HepG2 (cell line): ENCODE results near the gene BPIFB6. TPM values are rescaled to one million over a fixed set of nuclear protein-coding genes. Genes with fewer than 3 reads are reported as not detected.

Experiments used
- AGO1 ChIP-seq: fragments of 200-400 bp; formaldehyde crosslinking; IDR thresholded peaks from 2 replicates; pipeline ENCODE4 v1.6.1; 2017; ENCODE audit warnings: mild to moderate bottlenecking, low read depth, low read length, moderate library complexity; ENCODE audit not compliant: poor library complexity, severe bottlenecking
- AHR ChIP-seq: IDR thresholded peaks from 2 replicates; pipeline ENCODE4 v1.6.1; 2018; ENCODE audit warnings: missing genetic modification reagents, missing compliant biosample characterization
- AKAP8 ChIP-seq: sonication (generic); formaldehyde crosslinking; IDR thresholded peaks from 2 replicates; pipeline ENCODE4 v1.5.1; 2020; ENCODE audit warnings: mild to moderate bottlenecking, missing genetic modification reagents
- FOSL1 ChIP-seq: sonication (generic); formaldehyde crosslinking; IDR thresholded peaks from 2 replicates; pipeline ENCODE4 v1.9.0; 2021; ENCODE audit warnings: missing genetic modification reagents, borderline replicate concordance
- FOSL2 ChIP-seq: sonication (generic); formaldehyde crosslinking; IDR thresholded peaks from 2 replicates; pipeline ENCODE4 v1.4.0; 2020; ENCODE audit warnings: missing genetic modification reagents
- GABPB1 ChIP-seq: IDR thresholded peaks from 2 replicates; pipeline ENCODE4 v1.6.1; 2016; ENCODE audit warnings: mild to moderate bottlenecking, missing genetic modification reagents, moderate library complexity, missing compliant biosample characterization
- GATAD2A ChIP-seq: IDR thresholded peaks from 2 replicates; pipeline ENCODE4 v1.6.1; 2016
- GTF2F1 ChIP-seq: fragments of 150-350 bp; IDR thresholded peaks from 2 replicates; pipeline ENCODE4 v1.6.1; 2014; ENCODE audit warnings: low read length
- KAT7 ChIP-seq: IDR thresholded peaks from 2 replicates; pipeline ENCODE4 v1.6.1; 2018; ENCODE audit warnings: borderline replicate concordance, missing compliant biosample characterization
- KLF11 ChIP-seq: IDR thresholded peaks from 2 replicates; pipeline ENCODE4 v1.6.1; 2016; ENCODE audit warnings: missing compliant biosample characterization
- MIER3 ChIP-seq: IDR thresholded peaks from 2 replicates; pipeline ENCODE4 v1.6.1; 2016; ENCODE audit warnings: missing compliant biosample characterization, borderline replicate concordance
- MYNN ChIP-seq: sonication (generic); formaldehyde crosslinking; IDR thresholded peaks from 2 replicates; pipeline ENCODE4 v1.4.0; 2020; ENCODE audit warnings: mild to moderate bottlenecking, low read depth, missing genetic modification reagents
- SRSF4 ChIP-seq: fragments of 200-400 bp; formaldehyde crosslinking; IDR thresholded peaks from one replicate; pipeline ENCODE4 v1.6.1; 2018; ENCODE audit warnings: mild to moderate bottlenecking, low read depth, low read length, moderate library complexity; ENCODE audit not compliant: poor library complexity, severe bottlenecking
- ZNF431 ChIP-seq: sonication (generic); formaldehyde crosslinking; IDR thresholded peaks from 2 replicates; pipeline ENCODE4 v1.9.0; 2022; ENCODE audit warnings: missing genetic modification reagents, low read depth, mild to moderate bottlenecking, borderline replicate concordance
- ZNF768 ChIP-seq: sonication (generic); formaldehyde crosslinking; IDR thresholded peaks from 2 replicates; pipeline ENCODE4 v1.4.0; 2020; ENCODE audit warnings: missing genetic modification reagents
- polyA plus RNA-seq, 8 experiments: library from polyadenylated mRNA; depleted of rRNA in 3 of 8; stranded (reverse) in 7 of 8; unstranded in 1 of 8; fragments of >200 nt; fragmentation: Illumina TruSeq in 4 of 8; extraction: Trizol in 4 of 8; gene quantifications; 2 replicates each; pipeline versions ENCODE4 v1.2.1 to v1.2.3, GENCODE V29; 2011 to 2016; ENCODE audit warnings: low read depth in 4 of 8, missing spikeins in 1 of 8, mixed read lengths in 1 of 8; ENCODE audit not compliant: insufficient read depth in 1 of 8
- total RNA-seq, 5 experiments: library from RNA; depleted of rRNA; stranded (reverse); fragments of >200 nt; fragmentation: Illumina TruSeq; extraction: Trizol; gene quantifications; 2 replicates each; pipeline ENCODE4 v1.2.3, GENCODE V29; 2016; ENCODE audit warnings: low read depth in 1 of 5
- TF ChIP-seq, protein P1 (sequence below): sonication (generic); formaldehyde crosslinking; IDR thresholded peaks from 2 replicates; pipeline ENCODE4 v1.4.0; 2020; ENCODE audit warnings: mild to moderate bottlenecking, low read depth, missing genetic modification reagents
- TF ChIP-seq, protein P2 (sequence below): sonication (generic); formaldehyde crosslinking; IDR thresholded peaks from 2 replicates; pipeline ENCODE4 v1.5.0; 2020; ENCODE audit warnings: missing genetic modification reagents
- TF ChIP-seq, protein P3 (sequence below): fragments of 450-650 bp; IDR thresholded peaks from 2 replicates; pipeline ENCODE4 v1.6.1; 2017; ENCODE audit warnings: mild to moderate bottlenecking
- TF ChIP-seq, protein P4 (sequence below): sonication (generic); formaldehyde crosslinking; IDR thresholded peaks from 2 replicates; pipeline ENCODE4 v1.4.0; 2020; ENCODE audit warnings: missing genetic modification reagents

Gene BPIFB6
- total and polyA plus RNA-seq, 2 of the 13 experiments (the other 11 are each of a cell fraction or from before 2014, with no cell fraction given) = 0.13 to 1.7 TPM

DNA sequence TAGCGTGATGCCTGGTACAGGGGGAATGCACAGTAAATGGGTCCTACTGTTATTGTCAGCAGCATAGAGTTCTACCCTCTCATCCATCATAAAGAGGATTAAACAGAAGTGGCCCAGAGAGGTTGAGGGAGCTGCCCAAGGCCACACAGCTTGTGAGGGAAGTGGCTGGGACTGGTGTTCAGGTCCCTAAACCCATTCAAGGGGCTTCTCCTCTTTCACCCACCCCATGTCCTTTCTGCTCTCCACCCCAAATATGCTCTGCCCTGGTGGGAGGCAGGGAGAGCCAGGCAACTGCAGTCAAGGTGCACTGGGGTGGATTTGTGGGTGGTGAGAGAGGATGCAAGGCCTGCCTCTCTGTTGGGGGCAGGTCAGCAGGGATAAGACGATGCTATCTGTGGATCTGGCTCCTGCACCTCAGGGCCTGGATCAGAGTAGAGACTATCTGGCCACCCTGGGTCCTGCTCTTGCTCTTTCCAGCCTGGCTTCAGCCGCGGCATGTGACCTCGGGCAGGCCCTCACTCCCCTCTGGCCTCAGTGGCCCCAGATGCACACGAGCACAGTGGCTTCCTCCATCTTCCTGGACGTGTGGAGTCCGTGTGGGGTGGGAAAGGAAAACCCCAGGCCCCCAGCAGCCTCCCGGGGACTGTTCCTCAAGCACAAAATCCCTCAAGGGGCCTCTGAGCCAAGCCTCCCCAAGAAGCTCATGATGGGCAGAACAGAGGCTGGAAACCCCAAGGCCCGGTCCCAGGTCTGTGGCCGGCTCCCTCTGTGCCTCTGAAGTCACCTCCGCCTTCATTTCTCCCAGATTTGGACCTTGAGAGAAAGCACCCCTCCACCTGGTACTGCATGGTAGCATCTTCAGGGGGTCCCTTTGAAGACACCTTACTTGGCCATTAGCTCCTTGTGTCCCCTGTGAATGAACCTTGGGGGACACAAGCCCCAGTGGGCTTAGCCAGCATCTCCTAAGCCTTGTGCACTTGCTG, 3.4 kb upstream of the BPIFB6 start (continued):
- TF ChIP-seq AKAP8 (CRISPR knock-in tag) (no peak), KLF11 (CRISPR knock-in tag) (no peak), GATAD2A (CRISPR knock-in tag) (no peak), FOSL1 (CRISPR knock-in tag) (0 out of 2 replicates have a peak, but pooled peaks have one; percentile 33), AGO1 (peak; percentile 100), AHR (no peak), ZNF768 (CRISPR knock-in tag) (peak; percentile 95), ZNF431 (no peak), GABPB1 (CRISPR knock-in tag) (no peak), FOSL2 (CRISPR knock-in tag) (no peak), KAT7 (no peak), MIER3 (CRISPR knock-in tag) (no peak), MYNN (CRISPR knock-in tag) (no peak), GTF2F1 (no peak), SRSF4 (no peak)
- TF ChIP-seq, protein P1, sequence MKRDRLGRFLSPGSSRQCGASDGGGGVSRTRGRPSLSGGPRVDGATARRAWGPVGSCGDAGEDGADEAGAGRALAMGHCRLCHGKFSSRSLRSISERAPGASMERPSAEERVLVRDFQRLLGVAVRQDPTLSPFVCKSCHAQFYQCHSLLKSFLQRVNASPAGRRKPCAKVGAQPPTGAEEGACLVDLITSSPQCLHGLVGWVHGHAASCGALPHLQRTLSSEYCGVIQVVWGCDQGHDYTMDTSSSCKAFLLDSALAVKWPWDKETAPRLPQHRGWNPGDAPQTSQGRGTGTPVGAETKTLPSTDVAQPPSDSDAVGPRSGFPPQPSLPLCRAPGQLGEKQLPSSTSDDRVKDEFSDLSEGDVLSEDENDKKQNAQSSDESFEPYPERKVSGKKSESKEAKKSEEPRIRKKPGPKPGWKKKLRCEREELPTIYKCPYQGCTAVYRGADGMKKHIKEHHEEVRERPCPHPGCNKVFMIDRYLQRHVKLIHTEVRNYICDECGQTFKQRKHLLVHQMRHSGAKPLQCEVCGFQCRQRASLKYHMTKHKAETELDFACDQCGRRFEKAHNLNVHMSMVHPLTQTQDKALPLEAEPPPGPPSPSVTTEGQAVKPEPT (CRISPR knock-in tag) = no peak
- TF ChIP-seq, protein P2, sequence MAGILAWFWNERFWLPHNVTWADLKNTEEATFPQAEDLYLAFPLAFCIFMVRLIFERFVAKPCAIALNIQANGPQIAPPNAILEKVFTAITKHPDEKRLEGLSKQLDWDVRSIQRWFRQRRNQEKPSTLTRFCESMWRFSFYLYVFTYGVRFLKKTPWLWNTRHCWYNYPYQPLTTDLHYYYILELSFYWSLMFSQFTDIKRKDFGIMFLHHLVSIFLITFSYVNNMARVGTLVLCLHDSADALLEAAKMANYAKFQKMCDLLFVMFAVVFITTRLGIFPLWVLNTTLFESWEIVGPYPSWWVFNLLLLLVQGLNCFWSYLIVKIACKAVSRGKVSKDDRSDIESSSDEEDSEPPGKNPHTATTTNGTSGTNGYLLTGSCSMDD (CRISPR knock-in tag) = 0 out of 2 replicates have a peak, but pooled peaks have one; percentile 56
- TF ChIP-seq, protein P3, sequence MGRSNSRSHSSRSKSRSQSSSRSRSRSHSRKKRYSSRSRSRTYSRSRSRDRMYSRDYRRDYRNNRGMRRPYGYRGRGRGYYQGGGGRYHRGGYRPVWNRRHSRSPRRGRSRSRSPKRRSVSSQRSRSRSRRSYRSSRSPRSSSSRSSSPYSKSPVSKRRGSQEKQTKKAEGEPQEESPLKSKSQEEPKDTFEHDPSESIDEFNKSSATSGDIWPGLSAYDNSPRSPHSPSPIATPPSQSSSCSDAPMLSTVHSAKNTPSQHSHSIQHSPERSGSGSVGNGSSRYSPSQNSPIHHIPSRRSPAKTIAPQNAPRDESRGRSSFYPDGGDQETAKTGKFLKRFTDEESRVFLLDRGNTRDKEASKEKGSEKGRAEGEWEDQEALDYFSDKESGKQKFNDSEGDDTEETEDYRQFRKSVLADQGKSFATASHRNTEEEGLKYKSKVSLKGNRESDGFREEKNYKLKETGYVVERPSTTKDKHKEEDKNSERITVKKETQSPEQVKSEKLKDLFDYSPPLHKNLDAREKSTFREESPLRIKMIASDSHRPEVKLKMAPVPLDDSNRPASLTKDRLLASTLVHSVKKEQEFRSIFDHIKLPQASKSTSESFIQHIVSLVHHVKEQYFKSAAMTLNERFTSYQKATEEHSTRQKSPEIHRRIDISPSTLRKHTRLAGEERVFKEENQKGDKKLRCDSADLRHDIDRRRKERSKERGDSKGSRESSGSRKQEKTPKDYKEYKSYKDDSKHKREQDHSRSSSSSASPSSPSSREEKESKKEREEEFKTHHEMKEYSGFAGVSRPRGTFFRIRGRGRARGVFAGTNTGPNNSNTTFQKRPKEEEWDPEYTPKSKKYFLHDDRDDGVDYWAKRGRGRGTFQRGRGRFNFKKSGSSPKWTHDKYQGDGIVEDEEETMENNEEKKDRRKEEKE = no peak
- TF ChIP-seq, protein P4, sequence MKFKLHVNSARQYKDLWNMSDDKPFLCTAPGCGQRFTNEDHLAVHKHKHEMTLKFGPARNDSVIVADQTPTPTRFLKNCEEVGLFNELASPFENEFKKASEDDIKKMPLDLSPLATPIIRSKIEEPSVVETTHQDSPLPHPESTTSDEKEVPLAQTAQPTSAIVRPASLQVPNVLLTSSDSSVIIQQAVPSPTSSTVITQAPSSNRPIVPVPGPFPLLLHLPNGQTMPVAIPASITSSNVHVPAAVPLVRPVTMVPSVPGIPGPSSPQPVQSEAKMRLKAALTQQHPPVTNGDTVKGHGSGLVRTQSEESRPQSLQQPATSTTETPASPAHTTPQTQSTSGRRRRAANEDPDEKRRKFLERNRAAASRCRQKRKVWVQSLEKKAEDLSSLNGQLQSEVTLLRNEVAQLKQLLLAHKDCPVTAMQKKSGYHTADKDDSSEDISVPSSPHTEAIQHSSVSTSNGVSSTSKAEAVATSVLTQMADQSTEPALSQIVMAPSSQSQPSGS = no peak
- TF ChIP-seq, all 625 proteins: peak for 34
